Measurements from ENCODE around the gene EXO5. TPM values are rescaled to one million over a fixed set of nuclear protein-coding genes. Genes with fewer than 3 reads are reported as not detected.

Gene EXO5
- total and polyA plus RNA-seq, 2 of the 13 experiments (the other 11 are each of a cell fraction or from before 2014, with no cell fraction given), result 9.9 to 20.5 TPM

DNA sequence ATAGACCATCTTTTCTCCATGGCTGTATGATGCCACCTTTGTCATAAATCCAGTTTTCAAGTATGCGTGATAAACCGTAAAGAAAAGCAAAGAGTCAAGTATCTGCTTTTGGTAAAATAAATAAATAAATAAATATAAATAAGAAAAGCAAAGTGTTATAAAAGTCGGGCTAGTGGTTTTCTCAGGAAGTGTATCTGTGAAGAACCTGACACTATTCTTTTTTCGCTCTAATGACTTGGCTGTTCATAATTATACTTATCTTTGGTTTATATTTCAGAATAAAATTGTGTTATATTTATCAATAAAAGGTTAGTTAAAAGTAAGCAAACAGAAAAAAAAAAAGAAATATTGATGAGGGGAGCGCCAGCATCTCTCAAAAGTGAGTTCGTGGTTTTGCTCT lies 594 bp upstream of the EXO5 start:
- Histone ChIP-seq H3K27me3 (ENCODE audit: control insufficient read depth in 1 of 2, insufficient read depth in 2 of 2, low read length in 2 of 2) (no peaks in the 10 kb centered on the region; a peak in 1 of 5 replicates), H3K9me3 (ENCODE audit: low read length) (no peaks in the 10 kb centered on the region), H3K4me1 (ENCODE audit: insufficient read depth, low read length) (peaks cover 18% of the 10 kb centered on the region), H3K36me3 (replicated peaks in 1 of 2; ENCODE audit: control insufficient read depth in 1 of 2, insufficient read depth in 2 of 2, low read length in 2 of 2) (peaks cover 0 to 4% of the 10 kb centered on the region in 2 experiments; a peak in 2 of 5 replicates), H3K9ac (ENCODE audit: insufficient read depth, low read depth, low read length) (peak overlapping the region; percentile 89), H3K4me2 (ENCODE audit: low read depth, low read length) (peak overlapping the region; percentile 89), H2AFZ (ENCODE audit: low read length) (peak overlapping the region; percentile 47), H3K27ac (ENCODE audit: extremely low read length, insufficient read depth, low read length) (peak overlapping the region; percentile 76), H4K20me1 (ENCODE audit: insufficient read depth, low read length) (no peaks in the 10 kb centered on the region), H3K79me2 (ENCODE audit: insufficient read depth, low read length) (peaks cover 39% of the 10 kb centered on the region), H3K4me3 (replicated peaks in 1 of 3; ENCODE audit: insufficient read depth in 1 of 3, low read depth in 2 of 3, low read length in 3 of 3) (peak overlapping the region; percentile 70 to 79 (median 70))
- ChIA-PET CTCF (ENCODE audit: low intra/inter-chr PET ratio, low total read pairs) (no interaction called here), POLR2A (interaction anchor here (0.6 to 2.6 kb wide), 4 partner anchors 9 to 58 kb away, joined by 3 to 27 read pairs (median 4); partner anchors contain the start of genes ZFP69B and ZNF684)
- intact Hi-C loops (cut with micrococcal nuclease; ENCODE audit: unreplicated experiment) (no loop called here), in situ Hi-C loops (cut with HindIII; ENCODE audit: extremely low pct_ligation_motif_present, low pct_unique_long_range_greater_than_20kb) (no loop called here)
- ATAC-seq (no peak), DNase-seq (ENCODE audit: low spot score) (no peak), FAIRE-seq (no peak)
- 52% methylated on average over 6 of the region's 6 CpGs for WGBS (ENCODE audit: low lambda C conversion rate)
- TSS peak; percentile 85 for BruUV-seq (replicated peaks)
- 0 out of 2 replicates have a peak, but pooled peaks have one; percentile 4 for TF ChIP-seq TMF1 (CRISPR knock-in tag; IDR thresholded peaks at IDR 0.05; ENCODE audit: low read depth)
- TF ChIP-seq ZFP36L1 (CRISPR knock-in tag; IDR thresholded peaks at IDR 0.05), result no peak
- TF ChIP-seq ZNF224 (CRISPR knock-in tag; IDR thresholded peaks at IDR 0.05), result 0 out of 2 replicates have a peak, but pooled peaks have one; percentile 0

DNA sequence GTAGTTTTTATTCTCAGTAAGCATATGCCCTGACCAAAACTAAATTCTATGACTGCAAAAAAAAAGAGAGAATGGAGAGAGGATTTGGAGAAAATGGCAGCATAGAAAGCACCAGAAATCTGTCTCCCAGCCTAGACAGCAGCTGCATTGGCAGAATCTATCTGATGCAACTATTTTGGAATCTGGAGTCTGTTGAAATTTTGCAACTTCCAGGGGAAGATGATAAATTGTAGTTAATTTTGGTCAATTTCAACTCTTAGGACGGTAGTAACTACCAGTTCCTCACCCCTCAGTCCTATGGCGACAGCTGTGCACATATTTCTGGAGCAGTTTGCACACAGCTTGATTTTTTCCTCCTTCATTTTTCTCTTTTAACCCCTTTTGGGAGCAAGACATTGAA lies 10.9 kb downstream of the EXO5 start:
- Histone ChIP-seq H3K4me1 (ENCODE audit: insufficient read depth, low read length) (no peaks in the 10 kb centered on the region), H3K27ac (ENCODE audit: extremely low read length, insufficient read depth, low read length) (no peak overlapping the region), H2AFZ (ENCODE audit: low read length) (no peak overlapping the region), H3K4me3 (replicated peaks in 1 of 3; ENCODE audit: insufficient read depth in 1 of 3, low read depth in 2 of 3, low read length in 3 of 3) (no peak overlapping the region), H3K9me3 (ENCODE audit: low read length) (no peaks in the 10 kb centered on the region), H3K79me2 (ENCODE audit: insufficient read depth, low read length) (no peaks in the 10 kb centered on the region), H4K20me1 (ENCODE audit: insufficient read depth, low read length) (0 out of 2 replicates have a peak, but pooled peaks cover 2% of the 10 kb centered on the region), H3K4me2 (ENCODE audit: low read depth, low read length) (no peak overlapping the region), H3K36me3 (replicated peaks in 1 of 2; ENCODE audit: control insufficient read depth in 1 of 2, insufficient read depth in 2 of 2, low read length in 2 of 2) (peaks cover 7 to 11% of the 10 kb centered on the region in 2 experiments; a peak in 4 of 5 replicates), H3K27me3 (ENCODE audit: control insufficient read depth in 1 of 2, insufficient read depth in 2 of 2, low read length in 2 of 2) (no peaks in the 10 kb centered on the region), H3K9ac (ENCODE audit: insufficient read depth, low read depth, low read length) (no peak overlapping the region)
- FAIRE-seq (no peak), ATAC-seq (no peak), DNase-seq (ENCODE audit: low spot score) (no peak)
- in situ Hi-C loops (cut with HindIII; ENCODE audit: extremely low pct_ligation_motif_present, low pct_unique_long_range_greater_than_20kb) (no loop called here), intact Hi-C loops (cut with micrococcal nuclease; ENCODE audit: unreplicated experiment) (no loop called here)
- TF ChIP-seq FOXK2 (IDR thresholded peaks at IDR 0.05), result no peak
- TF ChIP-seq KDM2A (CRISPR knock-in tag; IDR thresholded peaks at IDR 0.05; ENCODE audit: borderline replicate concordance, low read depth), result no peak
- TF ChIP-seq ARNT (IDR thresholded peaks at IDR 0.05), result no peak
- TF ChIP-seq ATF7-NPFF (CRISPR knock-in tag; IDR thresholded peaks at IDR 0.05; ENCODE audit: low read depth), result no peak
- no peak for TF ChIP-seq HNRNPLL (IDR thresholded peaks at IDR 0.05; ENCODE audit: low read depth, low read length, poor library complexity, severe bottlenecking)
- no peak for TF ChIP-seq NFYB (CRISPR knock-in tag; IDR thresholded peaks at IDR 0.05)
- TF ChIP-seq SUZ12 (IDR thresholded peaks at IDR 0.05; ENCODE audit: low read depth, low read length), result no peak
- TF ChIP-seq, protein P1, sequence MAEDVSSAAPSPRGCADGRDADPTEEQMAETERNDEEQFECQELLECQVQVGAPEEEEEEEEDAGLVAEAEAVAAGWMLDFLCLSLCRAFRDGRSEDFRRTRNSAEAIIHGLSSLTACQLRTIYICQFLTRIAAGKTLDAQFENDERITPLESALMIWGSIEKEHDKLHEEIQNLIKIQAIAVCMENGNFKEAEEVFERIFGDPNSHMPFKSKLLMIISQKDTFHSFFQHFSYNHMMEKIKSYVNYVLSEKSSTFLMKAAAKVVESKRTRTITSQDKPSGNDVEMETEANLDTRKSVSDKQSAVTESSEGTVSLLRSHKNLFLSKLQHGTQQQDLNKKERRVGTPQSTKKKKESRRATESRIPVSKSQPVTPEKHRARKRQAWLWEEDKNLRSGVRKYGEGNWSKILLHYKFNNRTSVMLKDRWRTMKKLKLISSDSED (CRISPR knock-in tag; IDR thresholded peaks at IDR 0.05), result no peak
- TF ChIP-seq RAD51 (IDR thresholded peaks at IDR 0.05; ENCODE audit: borderline replicate concordance), result no peak
- TF ChIP-seq, protein P2, sequence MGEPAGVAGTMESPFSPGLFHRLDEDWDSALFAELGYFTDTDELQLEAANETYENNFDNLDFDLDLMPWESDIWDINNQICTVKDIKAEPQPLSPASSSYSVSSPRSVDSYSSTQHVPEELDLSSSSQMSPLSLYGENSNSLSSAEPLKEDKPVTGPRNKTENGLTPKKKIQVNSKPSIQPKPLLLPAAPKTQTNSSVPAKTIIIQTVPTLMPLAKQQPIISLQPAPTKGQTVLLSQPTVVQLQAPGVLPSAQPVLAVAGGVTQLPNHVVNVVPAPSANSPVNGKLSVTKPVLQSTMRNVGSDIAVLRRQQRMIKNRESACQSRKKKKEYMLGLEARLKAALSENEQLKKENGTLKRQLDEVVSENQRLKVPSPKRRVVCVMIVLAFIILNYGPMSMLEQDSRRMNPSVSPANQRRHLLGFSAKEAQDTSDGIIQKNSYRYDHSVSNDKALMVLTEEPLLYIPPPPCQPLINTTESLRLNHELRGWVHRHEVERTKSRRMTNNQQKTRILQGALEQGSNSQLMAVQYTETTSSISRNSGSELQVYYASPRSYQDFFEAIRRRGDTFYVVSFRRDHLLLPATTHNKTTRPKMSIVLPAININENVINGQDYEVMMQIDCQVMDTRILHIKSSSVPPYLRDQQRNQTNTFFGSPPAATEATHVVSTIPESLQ (CRISPR knock-in tag; conservative IDR thresholded peaks at IDR 0.05), result no peak
- TF ChIP-seq RXRA (CRISPR knock-in tag; IDR thresholded peaks at IDR 0.05), result no peak
- TF ChIP-seq ZNF766 (CRISPR knock-in tag; IDR thresholded peaks at IDR 0.05; ENCODE audit: borderline replicate concordance), result no peak
- TF ChIP-seq ZNF33A (CRISPR knock-in tag; IDR thresholded peaks at IDR 0.05; ENCODE audit: borderline replicate concordance), result no peak
- WGBS (ENCODE audit: low lambda C conversion rate), result 65% methylated on average over 2 of the region's 2 CpGs
- POLR2A ChIA-PET, result no interaction called here
- BruUV-seq (replicated peaks), result no TSS peak
- CTCF ChIA-PET (ENCODE audit: low intra/inter-chr PET ratio, low total read pairs), result no interaction called here
